GM13977 (cell line): Measurements from ENCODE around the gene ZNF512.

ENCODE experiments used
- DNase-seq: peaks from one replicate; pipeline ENCODE4 v3.0.0; 2012; ENCODE audit warnings: low spot score
- CTCF ChIP-seq: IDR thresholded peaks from 2 replicates; pipeline ENCODE4 v1.5.1; 2012; ENCODE audit warnings: mild to moderate bottlenecking, control low read depth; ENCODE audit not compliant: insufficient read depth; ENCODE audit errors: extremely low read depth, missing control alignments
- in situ Hi-C: fragments of 300-500 bp; cut with MboI; formaldehyde crosslinking; loops from one replicate; pipeline ENCODE4 v1.12.0; 2022; ENCODE audit warnings: low sequenced_read_pairs, low pct_unique_long_range_greater_than_20kb, mixed read lengths, inconsistent platforms; ENCODE audit not compliant: unreplicated experiment

Gene ZNF512

GRCh38 chr2:27571197-27571596 lies 11.6 kb upstream of the ZNF512 start:
- no peak for DNase-seq
- no peak for TF ChIP-seq CTCF
- in situ Hi-C loops, result no loop called here

DNA sequence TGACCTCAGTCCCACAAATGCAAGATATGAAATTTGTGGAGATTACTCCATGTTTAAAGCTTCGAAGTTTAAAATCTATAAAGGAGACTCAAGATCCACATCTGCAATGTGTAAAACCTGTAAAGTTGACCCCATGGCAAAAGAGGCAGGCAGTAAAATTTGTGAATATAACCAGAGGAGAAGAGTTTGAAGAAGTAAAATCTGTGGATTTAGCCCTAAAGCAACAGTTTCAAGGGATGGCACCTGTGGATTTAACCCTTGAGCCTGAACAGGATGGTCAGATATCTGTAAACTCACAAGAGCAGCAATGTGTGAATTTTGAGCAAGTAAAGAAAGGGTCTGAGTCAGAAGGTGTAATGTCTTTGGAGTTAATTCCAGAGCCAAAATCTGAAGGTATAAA lies 11.2 kb upstream of the ZNF512 start:
- no peak for DNase-seq
- in situ Hi-C loops, result no loop called here
- no peak for TF ChIP-seq CTCF

DNA sequence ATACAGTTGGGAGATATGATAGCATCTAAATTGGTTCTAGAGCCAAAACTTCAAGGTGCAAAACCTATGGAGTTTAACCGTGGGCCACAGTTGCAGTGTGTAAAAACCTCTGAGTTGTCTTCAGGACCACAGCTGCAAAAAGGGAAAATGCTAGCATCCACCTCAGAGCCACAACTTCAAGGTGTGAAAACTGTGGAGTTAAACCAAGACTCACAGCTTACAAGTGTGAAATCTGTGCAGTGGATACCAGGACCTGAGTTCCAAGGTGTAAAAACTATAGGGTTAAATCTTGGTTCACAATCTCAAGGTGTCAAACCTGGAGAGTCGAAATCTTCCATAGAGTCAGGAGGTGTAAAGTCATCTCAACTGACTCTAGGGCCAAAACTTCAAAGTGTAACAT lies 10.4 kb upstream of the ZNF512 start:
- in situ Hi-C loops, result no loop called here
- no peak for DNase-seq
- no peak for TF ChIP-seq CTCF

GRCh38 chr2:27572998-27573429 lies 9.8 kb upstream of the ZNF512 start:
- DNase-seq, result no peak
- in situ Hi-C loops, result no loop called here
- TF ChIP-seq CTCF, result no peak

DNA sequence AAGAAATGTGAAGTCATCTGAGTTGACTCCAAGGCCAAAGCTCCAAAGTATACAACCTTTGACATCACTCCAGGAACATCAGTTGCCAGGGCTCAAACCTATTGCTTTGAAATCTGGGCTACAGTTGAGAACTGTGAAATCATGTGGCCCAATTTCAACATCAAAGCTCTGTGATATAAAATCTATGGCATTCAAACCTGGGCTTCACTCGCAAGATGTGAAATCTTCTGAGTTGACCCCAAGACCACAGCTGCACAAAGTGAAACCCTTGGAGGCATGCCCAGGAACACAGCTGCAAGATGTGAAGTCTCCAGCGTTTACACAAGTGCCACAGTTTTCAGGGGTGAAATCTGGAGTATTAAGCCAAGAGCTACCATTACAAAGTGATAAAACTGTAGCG lies 9.4 kb upstream of the ZNF512 start:
- TF ChIP-seq CTCF, result no peak
- no peak for DNase-seq
- in situ Hi-C loops, result no loop called here

- no peak for DNase-seq
- TF ChIP-seq CTCF, result no peak
- in situ Hi-C loops, result no loop called here
These were observed 1.3 kb upstream of the ZNF512 start for GRCh38 chr2:27581417-27582128.
